Panc1 (cell line): ENCODE data around the gene PCK2. TPM values are rescaled to one million over a fixed set of nuclear protein-coding genes. Genes with fewer than 3 reads are reported as not detected.

Experiments used
- ATAC-seq: fragments of 200-7000 bp; cut with Tn5 transposase; 2 replicates; pipeline ENCODE4 v1.9.1; 2020; ENCODE audit warnings: mild to moderate bottlenecking, moderate library complexity
- BruUV-seq: library from RNA; stranded (reverse); fragments of 400-500 nt; replicated peaks from 2 replicates; lab custom pipeline; 2021; lab: Mats Ljungman, UMichigan
- CTCF ChIA-PET: fragments of 300-600 bp; sonication (Branson Sonifier 250); formaldehyde crosslinking; loops from one replicate; lab custom pipeline; 2022; ENCODE audit warnings: antibody characterized with exemption; lab: Charles Lee
- POLR2A ChIA-PET: fragments of 300-600 bp; sonication (Branson Sonifier 250); formaldehyde crosslinking; loops from one replicate; lab custom pipeline; 2022; ENCODE audit warnings: antibody characterized with exemption; lab: Charles Lee
- DNase-seq: peaks from one replicate; pipeline ENCODE4 v3.0.0-alpha.2; 2010; ENCODE audit warnings: low read depth, low spot score
- H3K27ac ChIP-seq: 2 replicates; pipeline ENCODE4 v1.5.1; 2011; ENCODE audit warnings: mild to moderate bottlenecking, low read length, inconsistent platforms
- H3K27me3 ChIP-seq: fragments of 200-500 bp; sonication (Bioruptor generic); 2 replicates; pipeline ENCODE4 v1.6.0; 2014; ENCODE audit warnings: low read length, inconsistent platforms; ENCODE audit not compliant: control insufficient read depth, insufficient read depth
- H3K36me3 ChIP-seq: fragments of 200-500 bp; sonication (Bioruptor generic); 2 replicates; pipeline ENCODE4 v1.5.1; 2014; ENCODE audit warnings: inconsistent platforms, mild to moderate bottlenecking, low read length, moderate library complexity; ENCODE audit not compliant: control insufficient read depth, insufficient read depth
- H3K4me1 ChIP-seq: 2 replicates; pipeline ENCODE4 v1.5.1; 2011; ENCODE audit warnings: inconsistent platforms, mild to moderate bottlenecking, low read length, moderate library complexity; ENCODE audit not compliant: control insufficient read depth, insufficient read depth
- H3K4me3 ChIP-seq, 2 experiments: 2 replicates each; pipeline ENCODE4 v1.5.1; 2011 to 2012; ENCODE audit warnings: low read depth in 2 of 2, low read length in 2 of 2, mild to moderate bottlenecking in 2 of 2, inconsistent platforms in 1 of 2, moderate library complexity in 1 of 2
- H3K9me3 ChIP-seq: fragments of 200-500 bp; sonication (Bioruptor generic); 2 replicates; pipeline ENCODE4 v1.5.1; 2014; ENCODE audit warnings: low read depth, mild to moderate bottlenecking, inconsistent platforms, low read length, moderate library complexity; ENCODE audit not compliant: control insufficient read depth, insufficient read depth
- POLR2AphosphoS5 ChIP-seq: IDR thresholded peaks from 2 replicates; pipeline ENCODE4 v1.6.1; 2012; ENCODE audit warnings: mild to moderate bottlenecking, low read depth, low read length, moderate library complexity
- SIN3A ChIP-seq: IDR thresholded peaks from 2 replicates; pipeline ENCODE4 v1.6.1; 2012; ENCODE audit warnings: low read depth, mild to moderate bottlenecking, low read length, moderate library complexity, borderline replicate concordance; ENCODE audit not compliant: insufficient read depth
- TCF7L2 ChIP-seq: IDR thresholded peaks from 2 replicates; pipeline ENCODE4 v1.6.1; 2011; ENCODE audit warnings: mild to moderate bottlenecking, low read depth, low read length, inconsistent platforms
- in situ Hi-C: cut with HindIII; loops from 2 replicates; pipeline ENCODE4 v1.10.0; 2016; ENCODE audit warnings: low sequenced_read_pairs, low pct_unique_long_range_greater_than_20kb
- intact Hi-C: fragments of 100-400 bp; cut with micrococcal nuclease; formaldehyde crosslinking; loops from one replicate; pipeline ENCODE4 v1.10.0; 2022; ENCODE audit not compliant: unreplicated experiment
- total RNA-seq: library from RNA; stranded (reverse); gene quantifications from one replicate; pipeline ENCODE4 v1.2.1, GENCODE V29; 2021; ENCODE audit not compliant: unreplicated experiment
- TF ChIP-seq, protein P1 (sequence below), 2 experiments: IDR thresholded peaks; 2 replicates each; pipeline ENCODE4 v1.6.1; 2011 to 2012; ENCODE audit warnings: low read depth in 2 of 2, control low read depth in 1 of 2, low read length in 1 of 2, mild to moderate bottlenecking in 1 of 2, moderate library complexity in 1 of 2; ENCODE audit not compliant: insufficient read depth in 1 of 2
- TF ChIP-seq, protein P2 (sequence below): fragments of 450-650 bp; IDR thresholded peaks from 2 replicates; pipeline ENCODE4 v1.5.1; 2017; ENCODE audit warnings: mild to moderate bottlenecking

The PCK2 gene
- total RNA-seq, 1 experiment from 2014 or later = 24.5 TPM

DNA sequence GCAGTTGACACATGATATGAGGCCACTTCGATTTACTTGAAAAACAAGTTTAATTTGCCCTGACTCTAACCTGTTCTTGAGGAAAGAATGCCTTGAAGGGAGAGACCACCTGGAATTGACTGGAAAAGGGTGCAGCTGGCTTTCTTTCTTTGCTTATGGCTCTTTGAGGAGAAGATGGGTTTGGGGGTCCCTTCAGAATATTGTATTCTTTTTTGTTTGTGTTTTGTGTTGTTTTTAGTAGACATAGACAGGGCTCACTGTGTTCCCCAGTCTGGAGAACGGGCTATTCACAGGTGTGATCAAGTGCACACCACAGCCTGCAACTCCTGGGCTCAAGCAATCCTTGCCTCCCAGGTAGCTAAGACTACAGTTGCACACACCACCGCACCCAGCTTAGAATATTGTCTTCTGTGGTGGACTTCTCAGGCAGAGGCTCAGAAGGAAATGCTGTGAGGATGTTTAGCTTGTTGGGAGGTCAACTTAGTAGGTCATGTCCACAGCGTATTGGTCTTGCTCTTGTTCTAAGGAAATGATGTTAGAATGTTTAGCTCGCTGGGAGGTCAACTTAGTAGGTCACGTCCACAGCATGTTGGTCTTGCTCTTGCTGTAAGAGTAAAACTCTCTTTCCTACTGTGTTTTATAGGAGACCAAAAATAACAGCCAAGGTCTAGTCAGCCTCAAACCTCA is 22.2 kb downstream of the PCK2 start:
- Histone ChIP-seq H3K9me3 (no peaks in the 10 kb centered on the region), H3K4me1 (no peaks in the 10 kb centered on the region), H3K27ac (no peak overlapping the region), H3K36me3 (peaks cover 2% of the 10 kb centered on the region), H3K4me3 (peak overlapping the region; percentile 86 to 98), H3K27me3 (no peaks in the 10 kb centered on the region)
- no peak for DNase-seq
- BruUV-seq = TSS peak; percentile 81
- ATAC-seq = no peak
- in situ Hi-C loops (no loop called here), intact Hi-C loops (no loop called here)
- ChIA-PET CTCF (interaction anchor here (0.7 kb wide), 1 partner anchor 28 kb away, joined by 12 read pairs; no protein-coding TSS in a partner anchor), POLR2A (interaction anchor here (0.6 kb wide), 2 partner anchors 20 to 112 kb away, joined by 3 to 4 read pairs; partner anchors contain the start of gene PSME1)
- TF ChIP-seq, protein P1, sequence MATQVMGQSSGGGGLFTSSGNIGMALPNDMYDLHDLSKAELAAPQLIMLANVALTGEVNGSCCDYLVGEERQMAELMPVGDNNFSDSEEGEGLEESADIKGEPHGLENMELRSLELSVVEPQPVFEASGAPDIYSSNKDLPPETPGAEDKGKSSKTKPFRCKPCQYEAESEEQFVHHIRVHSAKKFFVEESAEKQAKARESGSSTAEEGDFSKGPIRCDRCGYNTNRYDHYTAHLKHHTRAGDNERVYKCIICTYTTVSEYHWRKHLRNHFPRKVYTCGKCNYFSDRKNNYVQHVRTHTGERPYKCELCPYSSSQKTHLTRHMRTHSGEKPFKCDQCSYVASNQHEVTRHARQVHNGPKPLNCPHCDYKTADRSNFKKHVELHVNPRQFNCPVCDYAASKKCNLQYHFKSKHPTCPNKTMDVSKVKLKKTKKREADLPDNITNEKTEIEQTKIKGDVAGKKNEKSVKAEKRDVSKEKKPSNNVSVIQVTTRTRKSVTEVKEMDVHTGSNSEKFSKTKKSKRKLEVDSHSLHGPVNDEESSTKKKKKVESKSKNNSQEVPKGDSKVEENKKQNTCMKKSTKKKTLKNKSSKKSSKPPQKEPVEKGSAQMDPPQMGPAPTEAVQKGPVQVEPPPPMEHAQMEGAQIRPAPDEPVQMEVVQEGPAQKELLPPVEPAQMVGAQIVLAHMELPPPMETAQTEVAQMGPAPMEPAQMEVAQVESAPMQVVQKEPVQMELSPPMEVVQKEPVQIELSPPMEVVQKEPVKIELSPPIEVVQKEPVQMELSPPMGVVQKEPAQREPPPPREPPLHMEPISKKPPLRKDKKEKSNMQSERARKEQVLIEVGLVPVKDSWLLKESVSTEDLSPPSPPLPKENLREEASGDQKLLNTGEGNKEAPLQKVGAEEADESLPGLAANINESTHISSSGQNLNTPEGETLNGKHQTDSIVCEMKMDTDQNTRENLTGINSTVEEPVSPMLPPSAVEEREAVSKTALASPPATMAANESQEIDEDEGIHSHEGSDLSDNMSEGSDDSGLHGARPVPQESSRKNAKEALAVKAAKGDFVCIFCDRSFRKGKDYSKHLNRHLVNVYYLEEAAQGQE (IDR thresholded peaks at IDR 0.05; ENCODE audit: insufficient read depth in 1 of 2, low read depth in 2 of 2, low read length in 1 of 2) = no peak
- no peak for TF ChIP-seq TCF7L2
- TF ChIP-seq SIN3A = no peak
- TF ChIP-seq POLR2AphosphoS5 = no peak
- TF ChIP-seq, protein P2, sequence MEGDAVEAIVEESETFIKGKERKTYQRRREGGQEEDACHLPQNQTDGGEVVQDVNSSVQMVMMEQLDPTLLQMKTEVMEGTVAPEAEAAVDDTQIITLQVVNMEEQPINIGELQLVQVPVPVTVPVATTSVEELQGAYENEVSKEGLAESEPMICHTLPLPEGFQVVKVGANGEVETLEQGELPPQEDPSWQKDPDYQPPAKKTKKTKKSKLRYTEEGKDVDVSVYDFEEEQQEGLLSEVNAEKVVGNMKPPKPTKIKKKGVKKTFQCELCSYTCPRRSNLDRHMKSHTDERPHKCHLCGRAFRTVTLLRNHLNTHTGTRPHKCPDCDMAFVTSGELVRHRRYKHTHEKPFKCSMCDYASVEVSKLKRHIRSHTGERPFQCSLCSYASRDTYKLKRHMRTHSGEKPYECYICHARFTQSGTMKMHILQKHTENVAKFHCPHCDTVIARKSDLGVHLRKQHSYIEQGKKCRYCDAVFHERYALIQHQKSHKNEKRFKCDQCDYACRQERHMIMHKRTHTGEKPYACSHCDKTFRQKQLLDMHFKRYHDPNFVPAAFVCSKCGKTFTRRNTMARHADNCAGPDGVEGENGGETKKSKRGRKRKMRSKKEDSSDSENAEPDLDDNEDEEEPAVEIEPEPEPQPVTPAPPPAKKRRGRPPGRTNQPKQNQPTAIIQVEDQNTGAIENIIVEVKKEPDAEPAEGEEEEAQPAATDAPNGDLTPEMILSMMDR = no peak

DNA sequence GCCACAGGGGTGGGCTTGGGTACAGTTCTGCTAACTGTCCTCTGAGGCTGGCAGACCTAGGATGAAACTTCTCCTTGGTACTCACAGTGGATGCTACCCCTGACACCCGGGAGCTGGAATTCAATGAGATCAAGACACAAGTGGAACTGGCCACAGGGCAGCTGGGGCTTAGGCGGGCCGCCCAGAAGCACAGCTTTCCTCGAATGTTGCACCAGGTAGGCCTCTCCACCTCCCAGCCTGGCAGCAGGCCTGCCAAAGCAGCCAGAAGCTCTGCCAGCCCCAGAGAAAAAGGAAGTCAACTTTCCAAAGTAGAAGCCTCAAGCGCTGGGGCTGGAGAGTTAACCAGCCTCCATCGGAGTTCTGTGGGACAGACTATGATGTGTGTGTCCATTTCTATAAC is 23.1 kb downstream of the PCK2 start:
- ChIA-PET CTCF (no interaction called here), POLR2A (no interaction called here)
- H3K9me3 ChIP-seq = no peaks in the 10 kb centered on the region
- TF ChIP-seq POLR2AphosphoS5 (no peak), TCF7L2 (no peak), SIN3A (no peak)
- TF ChIP-seq, protein P2 = no peak
- TF ChIP-seq, protein P1 (IDR thresholded peaks at IDR 0.05; ENCODE audit: insufficient read depth in 1 of 2, low read depth in 2 of 2, low read length in 1 of 2) = no peak
- no peak overlapping the region for H3K27ac ChIP-seq
- in situ Hi-C loops = no loop called here
- BruUV-seq = no TSS peak
- ATAC-seq (no peak), DNase-seq (no peak)
- peaks cover 2% of the 10 kb centered on the region for H3K36me3 ChIP-seq
- H3K27me3 ChIP-seq = no peaks in the 10 kb centered on the region
- intact Hi-C loops = no loop called here
- H3K4me3 ChIP-seq = no peak overlapping the region
- no peaks in the 10 kb centered on the region for H3K4me1 ChIP-seq
